HL-60/S4 (cell line): ENCODE data around the gene INSYN1.
"Not testable (repeated sequence)": the region's sequence is repeated elsewhere in the genome, so short reads cannot be mapped to it uniquely, and the experiment has no call there.

Source experiments
- in situ Hi-C: fragments of 300-500 bp; cut with MboI; formaldehyde crosslinking; loops from 2 replicates; pipeline ENCODE4 v1.14.3; 2022; ENCODE audit warnings: low sequenced_read_pairs

The INSYN1 gene

GRCh38 chr15:73716417-73716816, 36.7 kb downstream of the INSYN1 start:
- in situ Hi-C loops = no loop called here

GRCh38 chr15:73715417-73715816, 37.7 kb downstream of the INSYN1 start:
- in situ Hi-C loops = no loop called here

GRCh38 chr15:73714695-73715301, 38.4 kb downstream of the INSYN1 start:
- in situ Hi-C loops = no loop called here

GRCh38 chr15:73712107-73712506, 41.0 kb downstream of the INSYN1 start:
- in situ Hi-C loops = no loop called here

GRCh38 chr15:73711526-73711925, 41.6 kb downstream of the INSYN1 start:
- in situ Hi-C loops = no loop called here

- in situ Hi-C loops = no loop called here
Measured at GRCh38 chr15:73710321-73710720, 42.8 kb downstream of the INSYN1 start.

- in situ Hi-C loops = no loop called here
Measured at GRCh38 chr15:73709686-73710085, 43.5 kb downstream of the INSYN1 start.

GRCh38 chr15:73709241-73709640, 43.9 kb downstream of the INSYN1 start:
- in situ Hi-C loops = no loop called here

GRCh38 chr15:73708691-73709090, 44.5 kb downstream of the INSYN1 start:
- in situ Hi-C loops = no loop called here

- in situ Hi-C loops = no loop called here
Measured at GRCh38 chr15:73704869-73705645, 48.1 kb downstream of the INSYN1 start.

- in situ Hi-C loops = not testable (repeated sequence)
Measured at GRCh38 chr15:73704142-73704868, 48.8 kb downstream of the INSYN1 start.

- in situ Hi-C loops = not testable (repeated sequence)
Measured at GRCh38 chr15:73703601-73704000, 49.5 kb downstream of the INSYN1 start.

- in situ Hi-C loops = not testable (repeated sequence)
Measured at GRCh38 chr15:73702311-73703239, 50.6 kb downstream of the INSYN1 start.

GRCh38 chr15:73700041-73700842, 52.9 kb downstream of the INSYN1 start:
- in situ Hi-C loops = no loop called here

- in situ Hi-C loops = loop anchor here (10.0 kb wide), 1 partner anchor 405 kb away; no protein-coding TSS in a partner anchor
Measured at GRCh38 chr15:73699249-73700040, 53.7 kb downstream of the INSYN1 start.

- in situ Hi-C loops = loop anchor here (10.0 kb wide), 1 partner anchor 402 kb away; no protein-coding TSS in a partner anchor
Measured at GRCh38 chr15:73697033-73697467, 56.1 kb downstream of the INSYN1 start.

GRCh38 chr15:73696641-73697001, 56.5 kb downstream of the INSYN1 start:
- in situ Hi-C loops = loop anchor here (10.0 kb wide), 1 partner anchor 402 kb away; no protein-coding TSS in a partner anchor

GRCh38 chr15:73695773-73696640, 57.1 kb downstream of the INSYN1 start:
- in situ Hi-C loops = loop anchor here (10.0 kb wide), 1 partner anchor 401 kb away; no protein-coding TSS in a partner anchor
